Effector CD4-positive, alpha-beta T cell (primary cell): Measurements from ENCODE around the gene PPARGC1A. TPM values are rescaled to one million over a fixed set of nuclear protein-coding genes. Genes with fewer than 3 reads are reported as not detected.

Experiments
- DNase-seq: peaks from one replicate; pipeline ENCODE4 v3.0.0-alpha.2; 2020
- total RNA-seq: gene quantifications from one replicate; lab custom pipeline; 2026; lab: John Stamatoyannopoulos, UW

The PPARGC1A gene, protein sequence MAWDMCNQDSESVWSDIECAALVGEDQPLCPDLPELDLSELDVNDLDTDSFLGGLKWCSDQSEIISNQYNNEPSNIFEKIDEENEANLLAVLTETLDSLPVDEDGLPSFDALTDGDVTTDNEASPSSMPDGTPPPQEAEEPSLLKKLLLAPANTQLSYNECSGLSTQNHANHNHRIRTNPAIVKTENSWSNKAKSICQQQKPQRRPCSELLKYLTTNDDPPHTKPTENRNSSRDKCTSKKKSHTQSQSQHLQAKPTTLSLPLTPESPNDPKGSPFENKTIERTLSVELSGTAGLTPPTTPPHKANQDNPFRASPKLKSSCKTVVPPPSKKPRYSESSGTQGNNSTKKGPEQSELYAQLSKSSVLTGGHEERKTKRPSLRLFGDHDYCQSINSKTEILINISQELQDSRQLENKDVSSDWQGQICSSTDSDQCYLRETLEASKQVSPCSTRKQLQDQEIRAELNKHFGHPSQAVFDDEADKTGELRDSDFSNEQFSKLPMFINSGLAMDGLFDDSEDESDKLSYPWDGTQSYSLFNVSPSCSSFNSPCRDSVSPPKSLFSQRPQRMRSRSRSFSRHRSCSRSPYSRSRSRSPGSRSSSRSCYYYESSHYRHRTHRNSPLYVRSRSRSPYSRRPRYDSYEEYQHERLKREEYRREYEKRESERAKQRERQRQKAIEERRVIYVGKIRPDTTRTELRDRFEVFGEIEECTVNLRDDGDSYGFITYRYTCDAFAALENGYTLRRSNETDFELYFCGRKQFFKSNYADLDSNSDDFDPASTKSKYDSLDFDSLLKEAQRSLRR
- not detected for total RNA-seq

DNA sequence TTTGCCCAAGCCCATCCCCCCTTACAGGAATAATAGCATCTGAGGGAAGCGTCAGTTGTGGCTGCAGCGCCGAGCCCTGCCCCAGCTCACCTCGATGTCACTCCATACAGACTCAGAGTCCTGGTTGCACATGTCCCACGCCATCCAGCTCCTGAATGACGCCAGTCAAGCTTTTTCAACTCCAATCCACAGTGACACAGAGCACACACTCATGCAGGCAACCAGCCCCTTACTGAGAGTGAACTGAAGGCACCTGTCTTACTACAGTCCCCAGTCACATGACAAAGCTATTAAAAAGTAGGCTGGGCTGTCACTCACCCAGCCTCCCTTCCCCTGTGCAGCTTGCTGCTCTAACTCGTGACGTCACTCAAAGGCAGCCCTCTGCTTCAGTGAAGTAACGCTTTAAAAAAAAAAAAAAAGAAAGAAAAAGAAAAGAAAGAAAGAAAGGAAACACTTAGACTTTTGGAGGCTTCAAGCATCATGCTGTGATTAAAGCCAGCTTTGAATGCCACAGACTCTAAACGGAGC is at the start of gene PPARGC1A:
Gene PPARGC1A (minus strand): TSS at position 234 of the 528 bp plus-strand sequence. CDS start 90 bp downstream, at position 144.
- no peak for DNase-seq

DNA sequence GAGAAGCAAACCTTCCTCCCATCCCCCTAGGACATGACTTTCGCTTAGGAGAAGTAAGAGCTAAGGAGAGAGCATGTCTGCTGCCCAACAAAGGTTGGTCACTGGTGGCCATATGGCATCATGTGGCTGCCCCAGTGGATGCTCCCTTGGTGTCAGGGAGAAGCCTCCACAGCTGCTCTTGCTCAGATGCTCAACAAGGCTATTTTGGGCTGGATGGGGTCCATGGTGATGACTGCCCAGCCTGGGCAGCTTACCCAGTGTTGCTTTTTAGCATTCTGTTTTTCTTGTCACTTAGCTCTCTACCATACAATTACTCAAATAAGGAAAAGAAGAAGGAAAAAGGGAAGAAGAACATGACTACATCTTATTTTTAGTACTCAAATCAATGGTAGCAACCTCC is 48.9 kb upstream of the PPARGC1A start:
- DNase-seq, result no peak

DNA sequence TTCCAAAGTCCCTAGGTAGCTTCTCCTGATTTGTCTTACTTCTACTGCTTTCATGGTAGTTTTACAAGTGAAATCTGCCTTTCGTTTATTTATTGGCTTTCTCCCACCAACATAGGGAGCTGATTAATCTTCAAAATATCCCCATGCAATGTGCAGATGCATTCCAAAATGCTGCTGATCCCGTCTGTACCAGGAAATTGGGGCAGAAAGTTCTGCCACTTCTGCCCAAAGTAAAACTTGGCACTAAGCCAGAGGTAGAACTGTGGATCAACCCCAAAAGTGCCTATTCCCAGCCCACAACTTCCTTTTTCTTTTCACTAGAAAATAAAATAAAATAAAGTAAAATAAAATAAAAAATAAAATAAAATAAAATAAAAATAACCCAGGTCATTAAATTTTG is 47.3 kb upstream of the PPARGC1A start:
- DNase-seq, result no peak

DNA sequence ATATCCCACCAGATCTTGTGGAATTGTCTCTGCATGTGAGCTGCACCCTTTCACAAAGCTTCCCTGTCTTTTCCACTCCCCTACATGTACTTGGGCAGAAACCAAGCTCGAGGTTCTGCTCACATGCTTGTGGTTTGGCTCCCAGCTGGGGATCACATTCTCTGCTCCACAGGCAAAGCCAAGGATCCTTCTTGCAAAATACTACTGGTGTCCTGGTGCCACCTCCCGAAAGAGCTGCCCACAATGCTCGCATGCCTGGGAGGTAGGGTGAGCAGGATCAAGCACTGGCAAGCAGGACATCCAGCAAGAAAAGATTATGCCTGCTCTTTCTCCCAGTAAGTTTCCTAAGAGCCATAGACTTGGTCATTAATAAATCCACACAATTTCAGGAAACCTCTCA is 45.1 kb upstream of the PPARGC1A start:
- no peak for DNase-seq

DNA sequence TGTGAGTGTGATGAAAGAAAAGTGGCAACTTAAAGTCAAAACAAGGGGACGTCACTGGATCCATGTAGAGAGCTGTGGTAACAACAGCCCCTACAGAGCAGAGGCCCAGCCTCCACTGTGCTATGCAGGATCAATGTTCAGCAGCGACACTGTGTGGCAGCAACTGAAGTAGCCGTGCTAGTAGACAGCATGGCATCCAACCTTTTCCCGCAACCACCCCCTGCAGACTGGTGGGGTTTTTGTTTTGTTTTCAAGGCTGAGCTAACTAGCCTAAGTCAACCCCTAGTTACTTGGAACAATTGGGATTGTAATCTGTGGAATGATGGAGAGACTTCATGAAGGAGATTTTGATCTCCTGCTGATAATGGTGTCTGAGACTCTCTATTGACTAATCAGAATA is 44.4 kb upstream of the PPARGC1A start:
- DNase-seq, result no peak

DNA sequence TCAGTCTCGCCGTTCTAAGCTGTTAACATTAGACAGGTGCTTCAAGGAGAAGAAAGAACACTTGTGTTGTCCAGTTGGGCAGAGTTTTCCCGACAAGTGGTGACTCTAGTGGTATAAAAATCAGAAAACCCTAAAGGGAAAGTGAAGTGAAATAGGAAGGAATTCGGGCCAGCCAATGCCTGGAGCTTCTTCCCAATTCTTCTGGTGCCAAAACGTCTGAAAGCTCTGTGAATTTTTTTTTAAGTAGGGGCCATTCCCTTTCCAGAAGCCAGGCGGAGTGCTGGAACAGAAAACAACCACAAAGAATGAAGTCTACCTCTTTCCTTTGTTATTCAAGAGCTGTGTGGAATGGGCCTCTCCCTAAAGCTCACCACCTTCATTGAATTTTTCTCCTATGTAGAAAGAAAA is 43.1 kb upstream of the PPARGC1A start:
- DNase-seq, result no peak

DNA sequence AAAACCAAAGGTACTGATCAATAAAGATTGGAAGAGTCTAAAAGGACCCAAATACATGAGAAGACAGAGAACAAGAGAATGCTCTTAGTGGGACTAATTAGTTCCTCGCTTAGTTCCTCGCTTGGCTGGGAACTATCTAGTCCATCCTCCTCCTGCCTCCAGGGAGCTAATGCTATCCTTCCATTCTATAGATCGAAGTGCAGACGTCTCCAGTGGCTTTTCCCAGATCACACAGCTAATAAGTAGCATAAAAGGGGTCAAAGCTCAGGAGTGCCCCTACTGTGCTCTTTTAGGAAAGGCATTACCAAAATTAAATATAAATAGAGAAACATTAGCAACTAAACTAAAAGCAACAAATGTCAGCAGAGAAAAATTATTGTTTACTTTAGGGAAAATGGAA is 42.3 kb upstream of the PPARGC1A start:
- no peak for DNase-seq

DNA sequence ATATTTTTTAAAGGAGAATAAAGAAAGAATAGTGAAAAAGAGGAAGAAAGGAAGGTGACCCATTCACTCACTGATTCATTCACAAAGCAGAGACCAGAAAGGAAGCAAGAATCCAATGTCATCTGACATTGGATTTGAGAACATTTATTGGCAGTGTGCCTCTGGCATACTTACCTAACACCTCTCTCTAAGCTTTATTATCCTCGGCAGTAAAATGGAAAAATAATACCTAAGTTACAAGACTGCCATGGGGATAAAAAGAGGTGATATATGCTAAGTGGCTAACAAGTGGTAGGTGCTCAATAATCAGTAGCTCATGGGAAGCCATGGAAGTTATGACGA is 41.6 kb upstream of the PPARGC1A start:
- no peak for DNase-seq

DNA sequence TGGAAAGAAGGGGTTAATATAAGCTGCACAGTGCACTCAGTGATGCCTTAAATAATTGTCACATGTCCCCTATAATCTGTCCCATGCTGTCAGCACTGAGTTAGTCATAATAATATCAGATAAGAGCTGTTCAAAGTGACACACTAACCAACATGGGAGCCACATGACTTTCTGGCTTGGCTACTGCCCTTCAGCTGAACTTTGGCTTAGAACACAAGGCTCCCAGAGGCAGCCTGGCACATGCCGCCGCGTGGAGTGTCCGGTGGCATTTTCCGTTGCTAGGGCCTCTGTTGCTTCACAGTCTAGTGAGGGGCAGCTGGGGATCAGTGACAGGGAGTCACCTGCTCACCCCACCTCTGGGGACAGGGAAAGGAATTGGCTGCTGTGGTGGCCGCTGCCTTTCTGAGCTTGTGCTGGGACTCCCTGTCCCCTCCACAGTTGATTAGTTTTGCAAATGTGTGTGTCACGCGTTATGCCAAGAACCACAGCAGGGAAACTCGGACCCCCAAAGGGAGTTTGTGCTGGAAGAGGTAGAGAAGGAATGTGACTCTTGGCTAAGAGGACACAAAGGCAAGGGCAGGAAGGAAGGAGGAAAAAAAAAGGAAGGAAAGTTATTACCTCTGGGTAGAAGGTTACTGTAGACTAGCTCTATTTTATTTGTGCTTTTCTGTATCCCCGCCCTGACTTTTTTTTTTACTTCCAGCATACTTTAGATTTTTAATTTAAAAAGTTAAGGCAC is 41.1 kb upstream of the PPARGC1A start:
- no peak for DNase-seq

DNA sequence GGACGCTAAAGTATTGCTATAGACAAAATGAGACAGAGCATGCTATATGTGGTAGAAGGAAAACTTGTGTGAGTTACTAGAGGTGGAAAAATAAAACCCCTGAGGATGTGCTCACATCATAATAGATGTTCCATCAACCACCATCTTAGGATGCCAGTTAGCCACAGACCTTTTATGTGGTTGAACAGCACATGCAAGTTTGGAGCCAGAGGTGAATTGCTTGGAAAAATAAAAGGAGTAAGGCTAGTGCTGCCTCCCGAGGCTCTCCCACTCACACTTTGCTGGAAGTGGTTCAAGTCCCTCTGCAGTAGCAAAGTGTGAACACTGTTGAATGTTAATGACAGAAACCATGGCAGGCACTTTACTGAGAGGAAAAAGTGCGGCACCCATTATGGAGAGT is 39.4 kb upstream of the PPARGC1A start:
- no peak for DNase-seq

DNA sequence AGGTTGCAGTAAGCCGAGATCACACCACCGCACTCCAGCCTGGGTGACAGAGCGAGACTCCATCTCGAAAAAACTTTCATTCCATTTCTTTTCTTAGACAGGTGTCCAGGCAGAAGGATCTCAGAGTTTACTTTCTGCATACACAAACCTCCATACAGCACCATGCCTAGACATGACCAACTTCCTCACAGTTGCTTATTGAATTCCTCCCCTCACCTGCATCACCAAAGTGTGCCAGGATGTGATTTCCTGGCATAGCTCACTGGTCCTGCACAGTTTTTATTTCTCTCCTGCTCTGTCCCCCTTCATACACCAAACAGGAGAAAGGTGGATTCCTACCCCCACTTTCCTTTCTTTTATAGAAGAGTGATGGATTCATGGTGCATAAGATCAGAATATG is 34.7 kb upstream of the PPARGC1A start:
- no peak for DNase-seq

DNA sequence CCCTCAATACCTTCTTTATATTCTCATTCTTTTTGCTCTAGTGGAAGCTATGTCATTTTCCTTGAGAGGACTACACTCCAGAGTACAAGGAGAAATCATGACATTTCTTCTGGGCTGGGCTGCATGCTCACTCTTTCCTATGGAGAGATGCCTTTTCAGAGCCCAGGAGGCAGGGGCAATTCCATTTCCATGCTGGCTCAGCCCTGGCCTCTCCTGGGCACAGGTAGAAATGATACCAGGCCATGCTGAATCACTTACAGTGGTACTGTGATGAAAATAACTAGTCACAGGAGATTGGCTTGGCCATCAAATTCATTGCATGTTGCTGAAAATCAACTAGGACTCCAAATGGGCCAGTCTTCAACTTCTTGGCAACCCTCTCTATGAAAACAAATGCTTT is 34.0 kb upstream of the PPARGC1A start:
- DNase-seq, result no peak

DNA sequence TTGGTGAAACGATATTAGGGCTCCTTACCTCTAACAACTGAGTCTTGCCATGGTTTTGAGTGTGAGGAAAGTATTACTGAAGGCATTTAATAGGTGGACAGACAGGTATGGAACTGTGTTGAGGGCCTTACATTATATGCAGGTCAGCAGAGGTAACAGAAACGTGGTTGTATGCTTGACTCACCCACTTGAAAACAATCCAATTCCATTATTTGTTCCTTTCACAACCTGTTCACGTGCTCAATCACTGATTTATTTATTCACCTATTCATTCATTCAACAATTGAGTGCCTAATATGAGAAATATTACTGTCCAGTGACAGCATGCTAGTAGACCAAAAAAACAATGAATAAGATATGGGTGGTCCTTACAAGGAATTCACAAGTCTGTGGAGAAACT is 33.3 kb upstream of the PPARGC1A start:
- DNase-seq, result no peak

DNA sequence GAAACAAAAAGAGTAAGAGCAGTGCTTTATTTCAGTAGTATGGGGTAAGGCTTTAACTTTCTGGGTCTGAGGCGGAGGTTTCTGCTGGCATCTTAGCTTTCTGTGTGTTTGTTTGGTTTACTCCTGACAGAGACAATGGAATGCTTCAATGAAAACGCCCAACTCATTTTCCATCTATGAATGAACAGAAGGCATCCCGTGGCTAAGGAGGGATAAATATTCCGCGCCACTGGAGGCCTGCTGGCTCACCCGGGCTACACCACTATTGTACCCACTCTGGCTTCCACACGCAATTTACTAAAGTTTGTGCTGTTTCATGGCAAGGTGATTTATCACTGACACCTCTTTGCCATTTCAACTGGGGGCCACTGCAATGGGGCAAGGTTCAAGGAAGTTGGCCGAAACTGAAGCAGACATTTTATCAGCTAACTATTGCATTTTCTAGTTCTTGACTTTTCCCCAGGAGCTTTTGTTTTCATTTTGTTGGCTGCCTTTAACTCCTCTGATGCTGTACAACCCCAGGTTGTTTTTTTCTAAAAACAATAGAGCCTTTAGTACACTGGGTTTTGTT is 32.8 kb upstream of the PPARGC1A start:
- DNase-seq, result no peak

DNA sequence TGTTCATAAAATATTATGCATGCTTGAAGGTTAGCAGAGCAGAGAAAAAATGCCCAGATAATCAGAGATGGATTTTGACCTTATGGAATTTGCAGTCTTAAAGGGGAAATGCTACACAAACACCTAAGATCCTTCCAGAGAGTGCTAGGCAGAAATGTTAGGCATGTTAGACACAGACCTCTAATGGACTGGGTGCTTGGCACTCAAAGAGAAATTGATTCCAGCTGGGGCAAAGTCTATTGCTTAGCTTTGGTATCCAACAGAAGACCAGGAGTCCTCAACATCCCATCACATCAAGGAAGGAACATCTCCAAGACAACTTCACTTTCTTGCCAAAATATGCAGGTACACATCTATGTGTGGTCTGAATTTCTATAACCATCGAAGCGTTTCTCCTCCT is 32.2 kb upstream of the PPARGC1A start:
- DNase-seq, result no peak

DNA sequence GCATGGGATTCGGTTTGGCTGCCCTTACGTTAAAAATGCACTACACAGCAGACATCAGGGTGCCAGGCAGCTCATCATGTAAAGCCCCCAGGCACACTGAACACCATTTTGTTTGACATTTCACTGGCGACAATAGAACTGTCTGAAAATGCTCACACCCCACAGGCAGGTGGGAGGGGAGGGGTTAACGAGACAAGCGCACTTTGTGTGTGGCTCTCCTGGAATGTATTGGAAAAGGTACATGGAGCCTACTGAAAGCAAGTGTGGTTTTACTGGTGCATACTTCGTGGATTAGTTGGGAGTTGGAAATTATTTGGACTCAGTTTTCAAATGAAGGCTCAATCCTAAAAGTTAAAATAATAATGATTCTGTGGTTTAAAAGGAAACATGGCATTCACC is 31.6 kb upstream of the PPARGC1A start:
- no peak for DNase-seq

DNA sequence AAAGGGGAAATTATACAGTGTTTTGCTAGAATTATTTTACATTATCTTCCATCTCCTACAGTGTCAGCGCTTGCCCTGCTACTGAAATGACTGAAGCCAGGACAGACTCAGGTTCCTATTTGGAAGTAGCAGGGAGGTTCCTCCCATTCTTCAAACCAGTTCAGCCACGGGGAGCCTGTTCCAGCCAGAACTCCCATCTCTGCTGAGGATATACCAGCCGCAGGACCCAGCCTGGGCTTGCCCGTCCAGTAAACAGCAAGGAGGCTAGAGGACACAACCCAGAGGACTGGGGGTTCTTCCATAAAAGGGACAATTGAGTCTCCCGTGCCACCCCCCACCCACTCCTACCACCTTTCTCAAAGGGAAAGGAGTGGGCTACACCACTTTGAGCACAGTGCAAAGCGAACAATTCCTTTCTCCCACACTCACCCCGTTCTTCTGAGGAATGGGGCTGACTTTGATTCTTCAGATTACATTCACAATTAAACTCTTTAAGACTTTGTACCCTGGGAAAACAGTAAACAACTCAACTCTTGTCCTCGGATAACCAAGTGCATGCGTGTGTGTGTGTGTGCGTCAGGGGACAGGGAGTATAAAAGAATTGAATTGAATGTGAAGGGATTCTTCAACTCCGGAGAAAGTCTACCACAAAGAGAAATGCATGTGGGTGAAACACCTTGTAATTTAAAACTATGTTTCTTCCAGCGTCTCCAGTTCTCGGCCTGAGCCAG is 31.0 kb upstream of the PPARGC1A start:
- no peak for DNase-seq

DNA sequence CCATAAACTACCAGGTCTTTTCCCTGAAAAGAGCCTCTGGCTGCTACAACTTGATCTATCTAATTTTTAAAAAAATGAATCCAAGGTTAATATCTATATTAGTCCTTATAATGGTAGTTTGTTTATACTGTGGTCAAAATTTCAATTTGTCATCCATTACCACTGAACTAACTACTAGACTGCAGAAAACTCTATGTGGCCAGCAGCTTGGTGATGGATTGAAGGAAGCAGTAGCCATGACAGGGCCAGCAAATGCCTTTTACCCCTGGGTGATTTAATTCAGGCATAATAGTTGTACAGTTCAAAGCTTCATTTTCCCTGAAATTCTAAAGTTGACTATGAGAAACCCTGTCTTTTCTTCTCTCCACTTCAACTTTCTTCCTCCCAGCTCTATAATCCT is 30.4 kb upstream of the PPARGC1A start:
- DNase-seq, result no peak

DNA sequence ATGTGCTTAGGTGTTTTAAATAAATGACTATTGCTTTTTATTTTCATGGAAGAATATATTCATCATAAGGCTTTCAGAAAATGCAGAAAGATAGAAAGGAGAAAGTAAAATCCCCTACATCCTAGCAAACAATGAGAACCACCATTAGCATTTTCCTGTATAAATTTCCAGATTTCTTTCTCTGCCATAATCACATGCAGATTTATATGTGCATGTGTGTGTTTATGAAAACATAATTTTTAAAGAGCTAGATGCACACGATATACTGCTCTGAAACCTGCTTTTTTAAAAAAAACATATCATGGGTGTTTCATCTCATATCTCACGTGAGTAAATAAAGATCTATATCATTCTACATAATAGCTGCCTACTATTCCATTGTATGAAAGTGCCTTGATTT is 26.4 kb upstream of the PPARGC1A start:
- DNase-seq, result no peak

DNA sequence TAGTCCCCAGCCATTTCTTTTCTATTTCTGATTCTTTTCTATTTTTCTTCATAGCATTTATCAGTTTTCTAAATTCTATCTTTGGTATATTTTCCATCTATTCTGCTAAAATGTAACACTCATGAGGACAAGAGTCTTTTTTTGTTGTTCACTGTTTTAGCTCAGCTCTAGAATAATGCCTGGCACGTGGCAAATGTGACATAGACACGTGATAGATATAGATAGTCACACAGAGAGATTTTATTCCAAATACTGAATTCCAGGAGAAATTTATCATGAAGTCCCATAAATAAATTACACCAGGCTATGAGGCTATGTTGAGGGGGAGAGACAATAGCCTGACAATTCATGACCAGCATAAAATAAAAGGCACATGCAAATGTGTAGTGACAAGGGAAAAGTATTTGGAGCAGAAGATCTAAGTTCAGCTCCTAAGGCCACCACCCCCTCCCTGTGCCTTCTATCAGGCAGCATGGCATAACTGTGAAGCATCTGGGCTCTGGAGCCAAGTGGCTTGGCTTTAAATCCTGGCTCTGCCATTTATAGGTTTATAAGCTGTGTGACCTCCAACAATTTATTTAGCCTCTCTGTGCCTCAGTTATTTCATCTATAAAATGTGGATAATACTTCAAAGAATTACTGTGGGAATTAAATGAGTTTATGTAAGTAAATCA is 25.7 kb upstream of the PPARGC1A start:
- DNase-seq, result no peak

DNA sequence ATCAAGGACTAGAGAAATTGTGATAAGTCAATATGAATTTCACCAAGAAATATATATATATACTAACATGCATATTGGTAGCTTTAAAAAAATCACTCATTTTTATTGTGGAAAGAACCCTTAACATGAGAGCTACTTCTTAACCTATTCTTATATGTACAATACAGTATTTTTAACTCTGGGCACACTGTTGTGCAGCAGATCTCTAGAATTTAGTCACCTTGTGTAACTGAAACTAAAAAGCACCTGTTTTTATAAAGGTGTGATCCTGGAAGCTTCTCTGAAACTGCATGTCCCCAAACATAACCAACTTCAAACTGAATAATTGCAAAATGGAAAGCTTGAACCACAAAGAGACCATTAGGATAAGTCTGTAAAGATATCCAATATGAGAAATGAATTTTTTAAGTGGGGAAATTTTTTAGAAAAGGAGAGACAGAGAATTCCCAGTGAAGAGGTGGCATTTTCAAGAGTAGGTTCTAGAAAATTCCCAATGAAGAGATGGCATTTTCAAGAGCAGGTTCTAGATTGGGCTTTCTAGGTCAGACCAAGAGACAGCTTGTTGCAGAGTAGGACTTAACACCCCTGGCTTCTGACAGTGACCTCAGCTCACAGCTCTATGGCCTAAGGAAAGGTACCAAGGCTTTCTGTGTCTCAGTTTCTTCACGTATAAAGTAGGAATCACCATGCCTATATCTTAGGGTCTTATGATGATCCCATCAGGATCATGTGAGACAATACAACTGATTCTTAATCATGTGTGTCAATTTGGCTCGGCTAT is 22.0 kb upstream of the PPARGC1A start:
- no peak for DNase-seq
